Upper lobe of left lung (tissue), 6 donors: ENCODE data around the gene ACTN1. TPM values are rescaled to one million over a fixed set of nuclear protein-coding genes. Genes with fewer than 3 reads are reported as not detected.

Source experiments
- ATAC-seq, 2 donors: fragments of 200-7000 bp; cut with Tn5 transposase; one replicate each; pipeline ENCODE4 v1.9.1; 2022; ENCODE audit warnings: mild to moderate bottlenecking in 2 of 2, moderate library complexity in 2 of 2; ENCODE audit not compliant: low FRiP score in 2 of 2
- DNase-seq, 2 donors: peaks; one replicate each; pipeline ENCODE4 v3.0.0-alpha.2; 2019 to 2020
- H3K27ac ChIP-seq, 4 donors: fragments of 200-600 bp; sonication (generic); one replicate each; pipeline ENCODE4 v1.5.1; 2016 to 2019
- H3K27me3 ChIP-seq, 4 donors: fragments of 200-600 bp; sonication (generic); one replicate each; pipeline ENCODE4 v1.5.1; 2017 to 2019
- H3K36me3 ChIP-seq, 4 donors: fragments of 200-600 bp; sonication (generic); one replicate each; pipeline ENCODE4 v1.5.1; 2016 to 2019
- H3K4me1 ChIP-seq, 4 donors: fragments of 200-600 bp; sonication (generic); one replicate each; pipeline ENCODE4 v1.5.1; 2018 to 2019
- H3K4me3 ChIP-seq, 4 donors: fragments of 200-600 bp; sonication (generic); one replicate each; pipeline ENCODE4 v1.5.1; 2017 to 2019; ENCODE audit warnings: mild to moderate bottlenecking in 2 of 4, moderate library complexity in 1 of 4
- H3K9me3 ChIP-seq, 4 donors: fragments of 200-600 bp; sonication (generic); one replicate each; pipeline ENCODE4 v1.5.1; 2018 to 2019
- EP300 ChIP-seq, 4 donors: sonication (generic); formaldehyde crosslinking; IDR thresholded peaks; one replicate each; pipeline ENCODE4 v1.5.1; 2017; ENCODE audit warnings: antibody characterized with exemption in 4 of 4, control low read depth in 2 of 4
- POLR2A ChIP-seq, 4 donors: fragments of 450-650 bp; IDR thresholded peaks; one replicate each; pipeline ENCODE4 v1.5.1; 2016 to 2017; ENCODE audit warnings: antibody characterized with exemption in 4 of 4, mild to moderate bottlenecking in 2 of 4
- POLR2AphosphoS5 ChIP-seq, 2 donors: sonication (generic); formaldehyde crosslinking; IDR thresholded peaks; one replicate each; pipeline ENCODE4 v1.5.1; 2017; ENCODE audit warnings: antibody characterized with exemption in 2 of 2
- WGBS, 2 donors: methylation state at CpG; one replicate each; pipeline ENCODE4 v1.1.5; 2017 to 2018; 5-methylcytosine and 5-hydroxymethylcytosine counted together
- total RNA-seq, 6 donors: library from RNA; depleted of rRNA in 4 of 6; stranded (reverse); fragments of >200 nt in 4 of 6; gene quantifications; one replicate each; pipeline versions ENCODE4 v1.1.0 to v1.2.1, GENCODE V29; 2016 to 2021
- TF ChIP-seq, protein P1 (sequence below), 6 experiments: fragments of 450-650 bp in 4 of 6; fragments of 200-600 bp in 2 of 6; sonication (generic) in 2 of 6; IDR thresholded peaks; one replicate each; pipeline ENCODE4 v1.5.1; 2016 to 2019; ENCODE audit warnings: antibody characterized with exemption in 6 of 6
- donor health status: DM: no; HTN: no; CAD: no; lungs with moderate emphysema.
- donor health status: DM: no; HTN: yes; CAD: no; lungs with severe emphysema.

The ACTN1 gene
- total RNA-seq, 6 donors from 2014 or later: 117 to 195 (median 157) TPM

- H3K36me3 ChIP-seq: no peaks in the 10 kb centered on the region
- 60 to 81% methylated on average over 5 of the region's 5 CpGs for WGBS, 2 donors
- no peaks in the 10 kb centered on the region for H3K27me3 ChIP-seq
- peaks cover 3 to 8% (median 8%) of the 10 kb centered on the region in 4 donors for H3K4me1 ChIP-seq
- ATAC-seq: no peak
- no peak overlapping the region for H3K27ac ChIP-seq
- no peak overlapping the region for H3K4me3 ChIP-seq
- H3K9me3 ChIP-seq: no peaks in the 10 kb centered on the region
- TF ChIP-seq POLR2AphosphoS5 (IDR thresholded peaks at IDR 0.05) (no peak), POLR2A (IDR thresholded peaks at IDR 0.05) (no peak)
- DNase-seq: no peak
These were observed 136.8 kb downstream of the ACTN1 start for GRCh38 chr14:68842298-68842697.

GRCh38 chr14:68841016-68841809, 137.9 kb downstream of the ACTN1 start:
- Histone ChIP-seq H3K4me3 (no peak overlapping the region), H3K27ac (no peak overlapping the region), H3K4me1 (peaks cover 3 to 8% (median 8%) of the 10 kb centered on the region in 4 donors), H3K36me3 (no peaks in the 10 kb centered on the region), H3K9me3 (peaks cover 0 to 4% (median 2%) of the 10 kb centered on the region in 4 donors), H3K27me3 (no peaks in the 10 kb centered on the region)
- ATAC-seq (no peak), DNase-seq (no peak)
- WGBS, 2 donors: 56 to 58% methylated on average over 6 of the region's 6 CpGs
- TF ChIP-seq EP300 (IDR thresholded peaks at IDR 0.05) (no peak), POLR2AphosphoS5 (IDR thresholded peaks at IDR 0.05) (no peak), POLR2A (IDR thresholded peaks at IDR 0.05) (no peak)
- TF ChIP-seq, protein P1, sequence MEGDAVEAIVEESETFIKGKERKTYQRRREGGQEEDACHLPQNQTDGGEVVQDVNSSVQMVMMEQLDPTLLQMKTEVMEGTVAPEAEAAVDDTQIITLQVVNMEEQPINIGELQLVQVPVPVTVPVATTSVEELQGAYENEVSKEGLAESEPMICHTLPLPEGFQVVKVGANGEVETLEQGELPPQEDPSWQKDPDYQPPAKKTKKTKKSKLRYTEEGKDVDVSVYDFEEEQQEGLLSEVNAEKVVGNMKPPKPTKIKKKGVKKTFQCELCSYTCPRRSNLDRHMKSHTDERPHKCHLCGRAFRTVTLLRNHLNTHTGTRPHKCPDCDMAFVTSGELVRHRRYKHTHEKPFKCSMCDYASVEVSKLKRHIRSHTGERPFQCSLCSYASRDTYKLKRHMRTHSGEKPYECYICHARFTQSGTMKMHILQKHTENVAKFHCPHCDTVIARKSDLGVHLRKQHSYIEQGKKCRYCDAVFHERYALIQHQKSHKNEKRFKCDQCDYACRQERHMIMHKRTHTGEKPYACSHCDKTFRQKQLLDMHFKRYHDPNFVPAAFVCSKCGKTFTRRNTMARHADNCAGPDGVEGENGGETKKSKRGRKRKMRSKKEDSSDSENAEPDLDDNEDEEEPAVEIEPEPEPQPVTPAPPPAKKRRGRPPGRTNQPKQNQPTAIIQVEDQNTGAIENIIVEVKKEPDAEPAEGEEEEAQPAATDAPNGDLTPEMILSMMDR (IDR thresholded peaks at IDR 0.05): no peak

GRCh38 chr14:68840454-68840853, 138.6 kb downstream of the ACTN1 start:
- TF ChIP-seq EP300 (IDR thresholded peaks at IDR 0.05) (no peak), POLR2AphosphoS5 (IDR thresholded peaks at IDR 0.05) (no peak), POLR2A (IDR thresholded peaks at IDR 0.05) (no peak)
- TF ChIP-seq, protein P1 (IDR thresholded peaks at IDR 0.05): no peak
- H3K27me3 ChIP-seq: no peaks in the 10 kb centered on the region
- no peak overlapping the region for H3K27ac ChIP-seq
- ATAC-seq (no peak), DNase-seq (no peak)
- peaks cover 3 to 8% (median 8%) of the 10 kb centered on the region in 4 donors for H3K4me1 ChIP-seq
- H3K4me3 ChIP-seq: no peak overlapping the region
- peaks cover 0 to 5% (median 2%) of the 10 kb centered on the region in 4 donors for H3K9me3 ChIP-seq
- H3K36me3 ChIP-seq: no peaks in the 10 kb centered on the region
- 85 to 94% methylated on average over 2 of the region's 2 CpGs for WGBS, 2 donors

DNA sequence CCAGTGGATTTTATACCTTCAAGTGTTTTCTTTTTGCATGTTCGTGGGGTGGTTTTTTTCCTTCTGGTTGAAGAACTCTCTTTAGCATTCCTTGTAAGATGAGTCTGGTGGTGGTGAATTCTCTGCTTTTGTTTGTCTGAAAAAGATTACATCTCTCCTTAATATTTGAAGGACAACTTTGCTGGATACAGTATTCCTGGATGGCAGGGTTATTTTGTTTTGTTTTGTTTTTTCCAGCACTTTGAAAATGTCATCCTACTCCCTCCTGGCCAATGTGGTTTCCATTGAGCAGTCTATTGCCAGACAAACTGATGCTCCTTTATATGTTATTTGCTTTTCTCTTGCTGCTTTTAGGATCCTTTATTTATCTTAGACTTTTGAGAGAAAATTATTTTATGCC, 143.0 kb downstream of the ACTN1 start:
- peaks cover 0 to 5% (median 2%) of the 10 kb centered on the region in 4 donors for H3K9me3 ChIP-seq
- 29 to 88% methylated on average over 1 of the region's 1 CpG for WGBS, 2 donors
- no peaks in the 10 kb centered on the region for H3K4me1 ChIP-seq
- TF ChIP-seq POLR2A (IDR thresholded peaks at IDR 0.05) (no peak), POLR2AphosphoS5 (IDR thresholded peaks at IDR 0.05) (no peak), EP300 (IDR thresholded peaks at IDR 0.05) (no peak)
- TF ChIP-seq, protein P1 (IDR thresholded peaks at IDR 0.05): no peak
- H3K27ac ChIP-seq: no peak overlapping the region
- no peak for ATAC-seq
- no peaks in the 10 kb centered on the region for H3K27me3 ChIP-seq
- H3K36me3 ChIP-seq: no peaks in the 10 kb centered on the region
- DNase-seq: no peak
- no peak overlapping the region for H3K4me3 ChIP-seq

- 54 to 77% methylated on average over 6 of the region's 6 CpGs for WGBS, 2 donors
- ATAC-seq: no peak
These were observed 144.3 kb downstream of the ACTN1 start for GRCh38 chr14:68834816-68835215.

More at GRCh38 chr14:68834816-68835215, 144.3 kb downstream of the ACTN1 start:
- peaks cover 0 to 5% (median 2%) of the 10 kb centered on the region in 4 donors for H3K9me3 ChIP-seq
- no peak overlapping the region for H3K4me3 ChIP-seq
- no peaks in the 10 kb centered on the region for H3K36me3 ChIP-seq
- no peaks in the 10 kb centered on the region for H3K4me1 ChIP-seq
- DNase-seq: no peak
- no peak overlapping the region for H3K27ac ChIP-seq
- no peaks in the 10 kb centered on the region for H3K27me3 ChIP-seq
- TF ChIP-seq, protein P1 (IDR thresholded peaks at IDR 0.05): no peak
- no peak for TF ChIP-seq EP300 (IDR thresholded peaks at IDR 0.05)
- no peak for TF ChIP-seq POLR2A (IDR thresholded peaks at IDR 0.05)
- no peak for TF ChIP-seq POLR2AphosphoS5 (IDR thresholded peaks at IDR 0.05)
